ENCODE data around the gene FBXO46. TPM values are rescaled to one million over a fixed set of nuclear protein-coding genes. Genes with fewer than 3 reads are reported as not detected.

FBXO46 gene
- total RNA-seq, 2 experiments from 2014 or later, result 27.5 to 32.2 TPM

GRCh38 chr19:45682117-45682516 lies 48.6 kb downstream of the FBXO46 start:
- DNase-seq (ENCODE audit: low spot score), result no peak
- peaks cover 39% of the 10 kb centered on the region for H3K36me3 ChIP-seq (ENCODE audit: insufficient read depth, low read length)
- H2AFZ ChIP-seq (ENCODE audit: low read length), result no peak overlapping the region
- peak overlapping the region; percentile 52; the same call in 1 of the 2 replicates for H3K4me2 ChIP-seq (ENCODE audit: low read length)
- H3K4me1 ChIP-seq (ENCODE audit: insufficient read depth, low read length, poor library complexity, severe bottlenecking), result peaks cover 12% of the 10 kb centered on the region
- ChIA-PET POLR2A (no interaction called here), CTCF (ENCODE audit: unreplicated experiment) (no interaction called here)
- H4K20me1 ChIP-seq (ENCODE audit: insufficient read depth, low read length), result no peaks in the 10 kb centered on the region
- no TSS peak for BruUV-seq (replicated peaks)
- no peaks in the 10 kb centered on the region for H3K9me3 ChIP-seq (ENCODE audit: low read length)
- intact Hi-C loops (cut with micrococcal nuclease; ENCODE audit: unreplicated experiment), result no loop called here
- TF ChIP-seq EZH2phosphoT487 (IDR thresholded peaks at IDR 0.05; ENCODE audit: borderline replicate concordance, low read depth, low read length) (no peak), CTCF (conservative IDR thresholded peaks at IDR 0.05; ENCODE audit: low read length) (no peak)
- H3K9me2 ChIP-seq (ENCODE audit: insufficient read depth, low read length), result no peaks in the 10 kb centered on the region
- peak overlapping the region; percentile 44 for H3K4me3 ChIP-seq (ENCODE audit: low read depth, low read length, poor library complexity, severe bottlenecking)
- H3K79me2 ChIP-seq (ENCODE audit: insufficient read depth, low read depth, low read length), result no peaks in the 10 kb centered on the region
- H3K27ac ChIP-seq (ENCODE audit: low read depth, low read length, poor library complexity, severe bottlenecking), result no peak overlapping the region

GRCh38 chr19:45681391-45682015 lies 49.2 kb downstream of the FBXO46 start:
- intact Hi-C loops (cut with micrococcal nuclease; ENCODE audit: unreplicated experiment), result no loop called here
- peak overlapping the region; percentile 44 for H3K4me3 ChIP-seq (ENCODE audit: low read depth, low read length, poor library complexity, severe bottlenecking)
- H3K9me3 ChIP-seq (ENCODE audit: low read length), result no peaks in the 10 kb centered on the region
- H3K4me2 ChIP-seq (ENCODE audit: low read length), result peak overlapping the region; percentile 52
- peaks cover 18% of the 10 kb centered on the region for H3K4me1 ChIP-seq (ENCODE audit: insufficient read depth, low read length, poor library complexity, severe bottlenecking)
- TF ChIP-seq EZH2phosphoT487 (IDR thresholded peaks at IDR 0.05; ENCODE audit: borderline replicate concordance, low read depth, low read length) (no peak), CTCF (conservative IDR thresholded peaks at IDR 0.05; ENCODE audit: low read length) (peak; percentile 87)
- ChIA-PET POLR2A (interaction anchor here (0.8 kb wide), 1 partner anchor 14 kb away, joined by 4 read pairs; the partner anchor contains the start of gene GIPR), CTCF (ENCODE audit: unreplicated experiment) (interaction anchor here (1.1 kb wide), 1 partner anchor 88 kb away, joined by 3 read pairs; the partner anchor contains the start of gene SIX5)
- H3K79me2 ChIP-seq (ENCODE audit: insufficient read depth, low read depth, low read length), result no peaks in the 10 kb centered on the region
- no TSS peak for BruUV-seq (replicated peaks)
- peak overlapping the region; percentile 66; the same call in 1 of the 2 replicates for H2AFZ ChIP-seq (ENCODE audit: low read length)
- H3K27ac ChIP-seq (ENCODE audit: low read depth, low read length, poor library complexity, severe bottlenecking), result no peak overlapping the region
- no peaks in the 10 kb centered on the region for H4K20me1 ChIP-seq (ENCODE audit: insufficient read depth, low read length)
- DNase-seq (ENCODE audit: low spot score), result peak; percentile 82
- no peaks in the 10 kb centered on the region for H3K9me2 ChIP-seq (ENCODE audit: insufficient read depth, low read length)
- H3K36me3 ChIP-seq (ENCODE audit: insufficient read depth, low read length), result peaks cover 34% of the 10 kb centered on the region
